Measurements from ENCODE around the gene MXRA8.

The MXRA8 gene

DNA sequence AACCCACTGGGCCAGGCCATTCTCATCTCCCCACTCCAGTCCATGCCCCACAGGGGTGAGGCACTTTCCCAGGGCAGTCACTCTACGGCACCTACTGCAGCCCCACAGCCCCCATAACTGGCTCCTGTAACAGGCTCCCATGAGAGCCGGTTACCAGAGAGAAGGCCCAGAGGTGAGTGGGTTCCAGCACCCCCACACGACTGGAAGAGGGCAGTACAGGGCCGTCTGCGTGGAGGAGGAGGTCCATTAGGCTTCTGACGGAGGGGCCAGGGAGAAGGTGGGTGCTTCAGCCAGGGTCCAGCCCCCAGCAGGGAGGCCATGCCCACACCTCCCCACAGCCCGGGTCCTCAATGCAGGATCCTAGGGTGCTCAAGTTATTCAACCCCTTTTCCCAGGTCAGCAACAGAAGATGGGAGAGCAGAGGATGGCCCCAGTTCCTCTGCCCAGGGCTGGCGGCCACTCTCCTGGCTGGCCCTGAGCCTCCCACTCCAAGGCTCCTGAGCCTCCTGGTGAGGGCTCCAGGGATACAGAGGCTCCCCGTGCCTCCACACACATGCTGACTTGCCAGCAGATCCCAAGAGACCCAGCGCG is 52.2 kb downstream of the MXRA8 start:
- no peak for DNase-seq

DNA sequence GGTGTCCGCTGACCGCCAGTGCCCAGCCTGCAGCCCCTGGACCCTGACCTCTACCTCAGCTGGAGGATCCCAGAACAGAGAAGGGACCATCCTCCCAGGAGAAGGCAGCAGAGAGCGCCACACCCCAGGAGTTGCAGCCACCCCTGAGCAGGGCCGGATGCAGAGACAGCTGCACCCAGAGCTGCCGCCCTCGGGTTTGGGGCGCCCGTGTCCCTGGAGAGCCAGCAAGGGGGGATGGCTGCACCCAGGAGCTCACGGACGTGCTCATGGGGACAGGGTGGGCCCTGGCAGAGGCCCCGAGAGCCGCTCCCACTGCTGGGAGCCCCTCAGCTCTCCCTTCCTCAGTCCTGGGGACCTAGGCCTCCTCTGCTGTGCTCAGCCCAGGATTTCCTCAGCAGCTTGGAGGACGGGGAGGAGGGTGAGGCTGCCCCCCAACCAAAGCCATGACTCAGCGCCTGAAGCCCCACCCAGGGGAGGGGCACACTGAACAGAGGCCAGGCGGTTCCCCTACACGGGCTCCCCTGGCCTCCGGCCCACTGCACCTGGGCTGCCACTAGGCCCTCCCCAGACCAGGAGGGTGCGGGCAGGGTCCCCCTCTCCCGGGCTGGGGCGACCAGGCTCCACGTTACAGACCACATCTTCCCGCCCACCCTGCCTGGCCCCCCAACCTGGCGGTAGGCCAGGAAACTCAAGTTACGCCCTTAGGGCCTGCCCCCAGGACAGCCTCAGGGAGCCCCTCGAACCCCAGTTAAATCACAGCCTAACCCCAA is 52.9 kb downstream of the MXRA8 start:
- DNase-seq = peak; percentile 43

DNA sequence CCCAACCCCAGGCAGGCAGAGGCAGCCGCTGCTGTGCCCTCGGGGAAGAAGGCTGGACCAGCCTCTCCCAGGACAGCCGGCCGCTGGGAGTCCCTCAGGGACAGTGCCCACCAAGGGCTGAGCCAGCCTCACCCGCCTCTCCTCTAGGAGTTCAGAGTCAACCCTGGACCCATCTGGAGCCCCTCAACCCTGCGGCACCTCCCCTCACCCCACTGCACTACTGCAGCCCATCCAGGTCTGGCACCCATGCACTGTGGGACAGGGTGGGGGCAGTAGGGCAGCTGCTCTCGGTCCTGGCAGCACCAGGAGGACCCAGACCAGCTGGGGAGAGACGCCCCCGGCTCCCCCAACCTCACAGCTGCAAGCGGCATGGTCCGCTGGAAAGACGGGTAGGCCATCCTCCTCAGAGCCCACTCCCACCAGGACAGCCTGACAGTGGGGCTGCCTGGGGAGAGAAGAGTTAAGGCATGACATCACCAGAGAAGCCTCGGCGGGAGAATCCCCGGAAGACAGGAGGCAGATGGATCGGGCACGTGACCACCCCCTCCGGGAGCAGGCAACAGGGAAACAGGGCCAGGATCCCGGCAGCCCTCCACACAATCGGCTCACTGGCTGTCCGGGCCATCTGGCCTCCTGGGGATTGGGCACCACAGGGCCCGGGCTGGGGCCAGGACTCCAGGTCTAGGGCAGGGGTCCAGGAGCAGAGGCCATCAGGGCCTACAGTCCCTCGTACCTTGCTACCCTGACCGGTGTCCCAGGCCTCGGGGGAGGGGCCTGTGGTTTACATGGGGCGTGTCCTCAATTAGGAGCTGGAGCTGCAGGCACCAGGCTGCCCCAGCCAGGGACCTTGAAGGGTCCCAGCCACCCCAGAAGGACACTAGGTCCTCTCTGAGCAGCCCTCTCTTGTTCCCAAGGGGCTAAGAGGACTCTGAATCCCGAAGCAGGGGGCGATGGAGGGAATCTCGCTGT is 53.7 kb downstream of the MXRA8 start:
- DNase-seq = no peak

DNA sequence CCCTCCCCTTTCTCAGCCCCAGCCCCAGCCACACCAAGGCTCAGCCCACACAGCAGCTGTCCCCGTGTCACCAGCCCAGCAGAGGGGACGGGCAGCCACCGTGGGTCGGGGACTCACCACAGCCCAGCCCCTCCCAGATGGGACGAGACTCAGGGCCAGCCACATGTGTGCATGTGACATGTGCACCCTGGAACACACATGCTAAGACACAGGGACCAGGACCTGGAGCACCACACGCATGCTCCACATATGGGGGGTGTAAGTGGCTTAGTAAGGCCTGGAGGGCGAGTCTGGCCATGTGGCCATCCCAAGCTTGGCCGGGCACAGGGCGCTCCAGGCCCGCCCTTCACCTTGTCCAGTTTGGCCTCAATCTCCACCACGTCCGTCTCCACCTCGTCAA is 54.6 kb downstream of the MXRA8 start:
- DNase-seq = no peak

DNA sequence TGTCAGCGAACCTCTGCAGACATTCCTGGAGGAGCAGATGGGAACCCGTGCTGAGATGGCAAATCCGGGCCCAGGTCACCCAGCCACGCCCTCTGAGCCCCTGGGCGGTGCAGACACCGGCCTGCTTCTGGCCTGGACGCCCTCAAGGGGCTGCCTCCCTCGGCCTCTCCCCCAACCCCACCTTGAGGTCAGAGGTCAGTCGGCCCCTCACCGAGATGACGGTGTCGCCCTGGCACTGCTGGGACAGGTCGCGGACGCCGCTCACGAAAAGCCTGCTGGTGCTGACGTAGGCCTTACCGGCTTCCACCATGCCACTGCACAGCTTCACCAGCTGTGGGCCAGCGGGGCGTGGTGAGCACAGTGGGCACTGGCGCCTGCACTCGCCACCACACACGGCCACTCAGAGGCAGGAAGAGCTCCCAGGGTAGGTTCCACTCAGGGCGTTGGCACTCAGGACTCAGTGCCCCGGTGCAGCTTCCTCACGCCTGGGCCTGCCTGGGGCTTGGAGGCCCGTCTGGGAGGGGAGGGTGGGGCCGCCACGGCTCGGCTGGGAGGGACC is 55.3 kb downstream of the MXRA8 start:
- no peak for DNase-seq
